GM10266 (cell line): ENCODE results near the gene CYP26C1.

ENCODE experiments used
- DNase-seq: peaks from one replicate; pipeline ENCODE4 v3.0.0; 2012; ENCODE audit errors: extremely low spot score
- TF ChIP-seq, protein P1 (sequence below): IDR thresholded peaks from 2 replicates; pipeline ENCODE4 v1.5.1; 2012; ENCODE audit warnings: mild to moderate bottlenecking, low read depth; ENCODE audit not compliant: control insufficient read depth, insufficient read depth; ENCODE audit errors: missing control alignments

Gene CYP26C1

DNA sequence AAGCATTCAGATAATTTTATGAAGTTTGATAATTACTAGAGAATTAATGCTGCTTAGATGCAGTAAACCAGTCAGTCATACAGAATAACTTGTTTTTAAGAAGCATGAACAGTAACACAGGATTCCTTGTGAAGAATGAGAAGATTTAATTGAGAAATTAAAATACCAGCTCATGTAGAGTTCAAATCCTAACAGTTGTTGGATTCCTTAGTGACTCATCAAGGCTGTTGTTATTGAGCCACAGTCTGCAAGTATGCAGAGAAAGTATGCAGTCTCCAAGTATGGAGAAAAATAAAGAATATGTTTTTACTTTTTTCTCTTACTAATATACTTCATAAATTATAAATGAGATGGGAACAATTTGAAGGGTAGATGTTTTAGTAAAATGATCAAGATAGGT, 30.2 kb upstream of the CYP26C1 start:
- DNase-seq: no peak
- TF ChIP-seq, protein P1, sequence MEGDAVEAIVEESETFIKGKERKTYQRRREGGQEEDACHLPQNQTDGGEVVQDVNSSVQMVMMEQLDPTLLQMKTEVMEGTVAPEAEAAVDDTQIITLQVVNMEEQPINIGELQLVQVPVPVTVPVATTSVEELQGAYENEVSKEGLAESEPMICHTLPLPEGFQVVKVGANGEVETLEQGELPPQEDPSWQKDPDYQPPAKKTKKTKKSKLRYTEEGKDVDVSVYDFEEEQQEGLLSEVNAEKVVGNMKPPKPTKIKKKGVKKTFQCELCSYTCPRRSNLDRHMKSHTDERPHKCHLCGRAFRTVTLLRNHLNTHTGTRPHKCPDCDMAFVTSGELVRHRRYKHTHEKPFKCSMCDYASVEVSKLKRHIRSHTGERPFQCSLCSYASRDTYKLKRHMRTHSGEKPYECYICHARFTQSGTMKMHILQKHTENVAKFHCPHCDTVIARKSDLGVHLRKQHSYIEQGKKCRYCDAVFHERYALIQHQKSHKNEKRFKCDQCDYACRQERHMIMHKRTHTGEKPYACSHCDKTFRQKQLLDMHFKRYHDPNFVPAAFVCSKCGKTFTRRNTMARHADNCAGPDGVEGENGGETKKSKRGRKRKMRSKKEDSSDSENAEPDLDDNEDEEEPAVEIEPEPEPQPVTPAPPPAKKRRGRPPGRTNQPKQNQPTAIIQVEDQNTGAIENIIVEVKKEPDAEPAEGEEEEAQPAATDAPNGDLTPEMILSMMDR: no peak

DNA sequence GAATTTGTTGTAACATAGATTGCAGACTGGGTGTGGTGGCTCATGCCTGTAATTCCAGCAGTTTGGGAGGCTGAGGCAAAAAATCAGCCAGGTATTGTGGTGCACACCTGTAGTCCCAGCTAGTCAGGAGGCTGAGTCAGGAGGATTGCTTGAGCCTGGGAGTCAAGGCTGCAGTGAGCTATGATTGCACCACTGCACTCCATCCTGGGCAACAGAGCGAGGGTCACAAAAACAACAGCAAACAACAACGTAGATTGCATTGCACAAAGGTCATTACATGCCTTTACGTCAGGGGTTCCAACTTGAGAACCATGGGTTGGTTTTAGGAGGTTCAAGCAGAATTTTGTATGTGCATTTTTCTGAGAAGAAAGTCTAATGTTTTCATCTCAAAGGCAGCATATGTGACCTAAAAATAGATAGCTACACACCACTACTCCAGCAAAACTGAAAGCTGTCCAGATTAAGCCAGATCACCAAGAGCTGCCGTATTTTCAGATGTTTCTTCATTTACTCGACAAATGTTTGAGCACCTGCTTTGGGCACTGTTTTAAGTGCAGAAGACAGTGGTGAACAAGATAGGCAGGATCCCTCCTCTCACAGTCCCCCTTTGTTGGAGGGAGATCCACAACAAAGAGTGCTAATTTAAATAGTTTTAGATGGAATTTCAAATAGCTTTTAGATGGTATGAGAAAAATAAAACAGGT, 28.3 kb upstream of the CYP26C1 start:
- no peak for DNase-seq
- TF ChIP-seq, protein P1: no peak

DNA sequence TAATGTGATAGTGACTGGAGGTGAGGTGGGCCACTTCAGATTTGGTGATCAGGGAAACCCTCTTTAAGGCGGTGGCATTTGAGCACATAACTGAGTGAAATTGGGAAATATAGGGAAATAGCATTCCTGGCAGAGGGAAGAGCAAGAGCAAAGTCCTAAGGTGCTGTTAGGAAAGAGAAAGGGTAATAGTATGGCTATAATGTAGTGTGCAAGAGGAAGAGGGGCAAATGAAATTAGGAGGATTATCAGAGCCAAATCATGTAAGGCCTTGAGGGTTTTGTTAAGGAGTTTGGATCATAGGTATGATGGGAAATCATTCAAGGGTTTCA, 27.8 kb upstream of the CYP26C1 start:
- no peak for DNase-seq

DNA sequence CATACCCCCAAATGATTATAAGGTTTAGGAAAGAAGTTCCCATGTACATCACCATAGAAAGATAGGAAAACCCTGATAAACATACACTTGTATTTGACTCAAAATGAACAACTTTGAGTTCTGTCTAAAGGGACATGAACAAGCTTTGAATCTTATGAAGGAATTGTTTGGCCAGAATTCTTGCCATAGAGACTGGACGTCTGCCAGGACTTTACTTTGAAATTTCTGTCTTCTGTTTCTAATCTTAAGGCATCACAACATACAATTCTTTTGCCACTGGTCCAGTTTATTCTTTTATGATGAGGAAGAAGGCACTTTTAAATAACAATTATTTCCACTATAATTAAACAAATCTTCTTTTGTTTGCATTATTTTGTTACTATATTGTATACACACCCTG, 26.2 kb upstream of the CYP26C1 start:
- DNase-seq: no peak
- TF ChIP-seq, protein P1: no peak

More for the DNA sequence above, 27.8 kb upstream of the CYP26C1 start:
- TF ChIP-seq, protein P1: no peak

DNA sequence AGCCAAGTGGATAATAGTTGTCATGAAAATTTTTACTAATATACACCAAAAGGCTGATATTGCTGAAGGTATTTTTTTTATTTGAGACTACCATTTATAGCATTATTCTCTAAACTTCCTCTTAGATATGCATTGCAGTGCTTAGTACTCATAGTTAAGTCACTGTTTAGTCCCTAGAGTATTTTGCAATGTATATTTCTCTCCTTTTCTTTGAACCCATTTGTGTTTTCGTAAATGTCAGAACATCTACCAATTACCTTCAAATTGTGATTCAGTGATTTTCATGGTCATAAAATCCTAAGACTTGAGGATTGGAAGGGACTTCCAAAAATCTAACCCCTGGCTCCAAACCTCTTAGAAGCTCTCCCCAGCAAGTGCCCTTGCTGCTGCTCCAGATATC, 21.5 kb upstream of the CYP26C1 start:
- no peak for DNase-seq
- TF ChIP-seq, protein P1: no peak

DNA sequence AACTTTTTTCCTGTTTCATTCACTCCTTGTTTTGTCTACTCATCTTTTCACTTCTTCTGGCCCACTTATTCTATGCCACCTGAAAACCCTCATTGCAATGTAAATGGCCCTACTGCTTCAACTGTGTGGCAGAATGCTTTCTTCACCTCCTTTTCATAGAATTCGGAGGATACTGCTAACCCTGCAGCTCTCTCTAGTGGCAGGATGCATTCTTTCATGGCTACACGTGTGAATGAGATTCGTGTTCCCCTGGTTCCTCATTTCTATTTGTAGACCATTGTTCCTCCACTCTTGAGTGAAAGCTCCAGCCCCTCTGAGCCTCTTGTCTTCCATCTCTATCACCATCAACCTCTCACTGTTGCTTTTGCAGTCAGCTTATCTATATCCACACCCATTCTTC, 20.9 kb upstream of the CYP26C1 start:
- TF ChIP-seq, protein P1: peak; percentile 63
- DNase-seq: peak; percentile 55

DNA sequence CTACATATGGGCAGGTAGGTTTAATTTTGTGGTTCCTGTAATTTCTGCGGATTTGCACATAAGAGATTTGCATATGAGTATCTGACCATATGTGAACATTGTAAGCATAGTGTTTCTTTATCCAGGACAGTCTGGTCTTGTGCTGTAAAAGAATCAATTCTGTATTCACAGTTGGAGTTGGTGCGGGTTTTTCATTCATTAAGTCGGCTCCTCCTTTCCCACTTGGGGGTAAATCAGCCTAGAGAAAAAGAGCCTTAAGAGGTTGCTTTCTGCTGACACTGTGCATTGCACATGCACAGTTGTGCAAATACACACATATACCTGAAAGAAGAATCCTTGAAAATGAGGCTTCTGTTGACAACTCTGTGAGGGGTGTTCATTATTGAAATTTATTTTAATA, 6.1 kb upstream of the CYP26C1 start:
- no peak for DNase-seq
- TF ChIP-seq, protein P1: no peak
